HG03378 (cell line): Measurements from ENCODE around the gene BRD7.

Source experiments
- ATAC-seq: cut with Tn5 transposase; IDR thresholded peaks from one replicate; pipeline ENCODE4 v1.9.1; 2021; ENCODE audit warnings: mild to moderate bottlenecking, moderate library complexity; ENCODE audit not compliant: unreplicated experiment

Gene BRD7

GRCh38 chr16:50390371-50390771 is 21.6 kb upstream of the BRD7 start:
- ATAC-seq = no peak

GRCh38 chr16:50389900-50390299 is 21.1 kb upstream of the BRD7 start:
- no peak for ATAC-seq

DNA sequence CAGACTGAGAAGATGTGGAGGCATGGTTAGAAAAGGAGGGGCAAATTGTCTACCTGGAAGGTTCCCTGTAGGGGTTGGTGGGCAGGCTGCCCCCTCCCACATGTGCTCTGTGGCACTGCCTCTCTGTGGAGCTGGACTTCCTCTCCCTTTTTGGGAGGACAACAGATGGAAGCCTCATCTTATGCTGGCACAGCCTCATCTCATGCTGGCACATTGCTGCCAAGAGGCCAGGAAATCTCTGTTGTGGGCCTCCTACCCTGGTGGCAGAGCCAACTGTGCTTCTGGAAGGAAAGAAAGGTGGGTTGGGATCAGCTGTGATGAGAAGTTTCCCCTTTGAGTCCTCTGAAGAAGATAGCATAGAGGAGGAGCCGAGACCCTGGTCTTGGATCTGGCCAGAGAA is 19.7 kb upstream of the BRD7 start:
- ATAC-seq = no peak

DNA sequence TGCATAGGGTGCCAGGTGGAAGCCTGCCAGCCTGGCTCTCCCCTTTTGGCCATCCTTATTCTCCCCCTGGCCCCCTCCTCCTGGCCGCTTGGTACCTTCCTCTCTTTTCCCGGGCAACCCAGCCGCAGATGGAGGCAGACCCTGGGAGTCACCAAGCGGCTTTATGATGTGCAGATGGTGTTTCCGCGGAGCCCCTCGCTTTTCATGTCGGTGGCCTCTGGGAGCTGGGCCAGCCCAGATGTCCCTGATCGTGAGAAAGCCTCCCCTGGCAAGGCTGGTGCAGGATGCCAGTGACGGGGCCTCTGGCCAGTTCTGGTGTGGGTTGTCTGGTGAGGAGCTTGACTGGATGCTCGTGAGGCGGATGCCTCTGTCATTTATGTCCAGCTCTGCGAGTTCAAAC is 18.0 kb upstream of the BRD7 start:
- ATAC-seq = no peak

DNA sequence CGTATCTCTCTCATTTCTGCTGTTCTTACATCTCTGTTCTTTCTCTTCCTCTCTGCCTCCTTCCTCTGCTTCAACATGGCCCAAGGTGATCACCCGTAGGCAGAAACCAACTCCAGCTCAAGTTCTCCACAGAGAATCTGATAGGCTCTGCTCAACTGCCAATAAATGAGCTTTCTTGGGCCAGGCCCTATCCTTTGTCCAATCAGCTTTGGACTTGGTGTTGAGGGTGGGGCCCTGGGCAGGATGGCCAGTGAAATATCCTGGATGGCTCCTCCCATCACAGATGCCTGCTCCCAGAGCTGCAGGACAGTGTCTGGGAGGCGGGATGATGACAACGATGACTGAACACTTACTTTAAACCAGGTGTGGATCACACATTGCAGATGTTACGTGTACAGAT is 17.4 kb upstream of the BRD7 start:
- ATAC-seq = no peak

- no peak for ATAC-seq
Measured at GRCh38 chr16:50384500-50385135, 15.8 kb upstream of the BRD7 start.

DNA sequence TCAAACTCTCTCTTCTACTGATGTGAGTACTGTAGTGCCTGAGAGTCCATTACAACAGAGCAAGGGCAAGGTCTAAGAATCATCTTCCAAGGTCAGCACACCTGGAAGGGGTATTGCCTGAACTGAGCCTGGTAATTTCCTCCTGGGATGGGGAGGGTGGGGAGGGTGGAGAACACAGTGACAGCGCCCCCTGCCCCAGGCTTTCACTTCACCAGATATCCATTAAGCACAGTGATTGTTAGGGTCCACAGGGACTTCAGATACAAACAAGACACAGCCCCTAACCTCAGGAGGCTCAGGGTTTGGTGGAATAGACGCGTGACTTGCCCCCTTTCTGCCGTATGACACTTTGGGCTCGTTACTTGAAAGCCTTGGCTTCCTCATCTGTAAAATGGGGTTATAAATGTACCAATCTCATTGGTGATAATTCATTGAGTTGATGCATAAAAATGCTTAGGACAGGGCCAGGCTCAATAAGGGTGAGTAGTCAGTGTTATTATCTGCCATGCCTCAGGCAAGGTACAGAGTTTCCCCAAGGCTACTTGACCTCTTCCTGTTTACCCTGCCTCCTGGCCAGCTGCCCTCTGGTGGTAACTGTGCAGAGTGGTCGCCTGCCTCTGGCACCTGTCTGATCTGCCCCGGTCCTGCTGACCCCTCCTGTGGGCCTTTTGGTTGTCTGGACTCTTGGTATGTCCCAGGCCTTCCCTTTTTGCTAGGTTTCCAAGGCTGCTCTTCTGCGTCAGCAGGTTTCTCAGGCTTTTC is 13.1 kb upstream of the BRD7 start:
- ATAC-seq = no peak

GRCh38 chr16:50378417-50378816 is 9.6 kb upstream of the BRD7 start:
- ATAC-seq = no peak

GRCh38 chr16:50377001-50377400 is 8.2 kb upstream of the BRD7 start:
- ATAC-seq = no peak

DNA sequence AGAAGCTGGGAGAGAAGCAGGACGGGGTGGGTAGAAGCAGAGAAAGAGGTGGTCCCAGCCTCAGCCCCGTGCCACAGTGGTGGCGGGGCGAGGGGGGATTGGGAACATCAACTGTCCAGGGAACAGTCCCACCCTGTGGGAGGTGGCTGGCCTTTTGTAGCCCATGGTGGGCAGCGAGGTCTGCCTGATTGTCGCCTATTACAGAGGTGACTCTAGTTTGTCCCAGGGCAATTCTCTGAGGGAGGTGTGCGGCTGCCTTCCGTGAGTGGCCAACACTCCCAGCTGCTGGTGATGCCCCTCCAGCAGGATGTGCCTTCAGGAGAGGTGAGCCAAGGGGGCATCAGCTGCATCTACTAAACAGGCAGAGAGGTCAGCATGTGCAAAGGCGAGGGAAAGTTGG is 5.0 kb upstream of the BRD7 start:
- ATAC-seq = no peak

GRCh38 chr16:50373345-50373701 is 4.5 kb upstream of the BRD7 start:
- ATAC-seq = no peak

- no peak for ATAC-seq
Measured at GRCh38 chr16:50372611-50373344, 4.0 kb upstream of the BRD7 start.

GRCh38 chr16:50371936-50372595 is 3.3 kb upstream of the BRD7 start:
- ATAC-seq = no peak

- ATAC-seq = no peak
Measured at GRCh38 chr16:50371036-50371716, 2.4 kb upstream of the BRD7 start.

- no peak for ATAC-seq
Measured at GRCh38 chr16:50369133-50369804, 481 bp upstream of the BRD7 start.

GRCh38 chr16:50367777-50368409 is 895 bp downstream of the BRD7 start:
- no peak for ATAC-seq

- no peak for ATAC-seq
Measured at GRCh38 chr16:50365791-50366575, 2.8 kb downstream of the BRD7 start.

GRCh38 chr16:50363656-50364055 is 5.1 kb downstream of the BRD7 start:
- no peak for ATAC-seq

- ATAC-seq = no peak
Measured at GRCh38 chr16:50360779-50361178, 8.0 kb downstream of the BRD7 start.
